Nephron (organoid): ENCODE measurements around the gene PDE4D.

Experiments
- H3K27ac Mint-ChIP-seq, 3 experiments: 2 replicates each; pipeline ENCODE4 v1.8.0; 2020; ENCODE audit warnings: mixed read lengths in 3 of 3, mild to moderate bottlenecking in 2 of 3, moderate library complexity in 1 of 3
- H3K27me3 Mint-ChIP-seq: 2 replicates; pipeline ENCODE4 v1.8.0; 2021; ENCODE audit warnings: low read depth, mild to moderate bottlenecking, moderate library complexity, mixed read lengths
- H3K36me3 Mint-ChIP-seq: 2 replicates; pipeline ENCODE4 v1.8.0; 2020; ENCODE audit warnings: low read depth, mixed read lengths
- H3K4me1 Mint-ChIP-seq: 2 replicates; pipeline ENCODE4 v1.8.0; 2020; ENCODE audit warnings: mixed read lengths
- H3K4me3 Mint-ChIP-seq, 3 experiments: 2 replicates each; pipeline ENCODE4 v1.8.0; 2020; ENCODE audit warnings: mild to moderate bottlenecking in 3 of 3, mixed read lengths in 3 of 3, moderate library complexity in 2 of 3
- H3K9me3 Mint-ChIP-seq: 2 replicates; pipeline ENCODE4 v1.8.0; 2020; ENCODE audit warnings: mixed read lengths
- TF ChIP-seq, protein P1 (sequence below), 3 experiments: fragments of 200-600 bp; sonication (generic); IDR thresholded peaks; one replicate each; pipeline ENCODE4 v1.5.0; 2021; ENCODE audit warnings: antibody characterized with exemption in 3 of 3; ENCODE audit not compliant: unreplicated experiment in 3 of 3

The PDE4D gene

DNA sequence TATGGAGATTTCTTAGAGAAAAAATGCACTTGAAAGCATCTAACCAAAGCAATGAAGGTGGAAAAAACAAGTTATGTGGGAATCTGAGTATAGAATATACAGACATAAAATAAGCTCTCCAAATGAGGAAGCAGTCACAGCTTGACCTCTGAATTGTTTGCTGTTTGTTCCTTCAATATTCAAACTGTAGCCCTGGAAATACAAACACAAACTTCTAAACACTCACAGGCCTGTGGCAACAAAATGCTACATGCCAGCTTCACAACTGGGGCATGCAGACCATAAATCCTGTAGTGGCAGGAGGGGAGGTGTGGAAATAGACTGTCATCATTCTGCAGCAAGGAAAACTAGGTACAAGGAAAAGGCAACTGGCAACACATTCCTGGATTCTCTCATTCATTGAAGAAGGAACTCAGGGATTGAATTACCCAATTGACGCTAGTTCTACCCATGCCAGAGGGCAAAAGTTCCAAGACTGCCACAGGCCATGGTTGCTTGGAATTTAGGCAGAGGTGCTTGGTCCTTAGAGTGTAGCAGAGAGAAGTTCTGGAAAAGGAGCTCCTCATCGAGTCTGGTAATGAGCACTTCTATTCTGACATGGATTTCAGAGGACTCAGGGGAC lies 349.6 kb downstream of the PDE4D start:
- Mint-ChIP-seq H3K9me3 (no peaks in the 10 kb centered on the region), H3K27ac (peak overlapping the region; percentile 82 to 98 (median 89)), H3K27me3 (no peaks in the 10 kb centered on the region), H3K4me1 (peaks cover 71% of the 10 kb centered on the region), H3K4me3 (peak overlapping the region in 2 of 3 experiments; percentile 24 to 41), H3K36me3 (no peaks in the 10 kb centered on the region)
- TF ChIP-seq, protein P1, sequence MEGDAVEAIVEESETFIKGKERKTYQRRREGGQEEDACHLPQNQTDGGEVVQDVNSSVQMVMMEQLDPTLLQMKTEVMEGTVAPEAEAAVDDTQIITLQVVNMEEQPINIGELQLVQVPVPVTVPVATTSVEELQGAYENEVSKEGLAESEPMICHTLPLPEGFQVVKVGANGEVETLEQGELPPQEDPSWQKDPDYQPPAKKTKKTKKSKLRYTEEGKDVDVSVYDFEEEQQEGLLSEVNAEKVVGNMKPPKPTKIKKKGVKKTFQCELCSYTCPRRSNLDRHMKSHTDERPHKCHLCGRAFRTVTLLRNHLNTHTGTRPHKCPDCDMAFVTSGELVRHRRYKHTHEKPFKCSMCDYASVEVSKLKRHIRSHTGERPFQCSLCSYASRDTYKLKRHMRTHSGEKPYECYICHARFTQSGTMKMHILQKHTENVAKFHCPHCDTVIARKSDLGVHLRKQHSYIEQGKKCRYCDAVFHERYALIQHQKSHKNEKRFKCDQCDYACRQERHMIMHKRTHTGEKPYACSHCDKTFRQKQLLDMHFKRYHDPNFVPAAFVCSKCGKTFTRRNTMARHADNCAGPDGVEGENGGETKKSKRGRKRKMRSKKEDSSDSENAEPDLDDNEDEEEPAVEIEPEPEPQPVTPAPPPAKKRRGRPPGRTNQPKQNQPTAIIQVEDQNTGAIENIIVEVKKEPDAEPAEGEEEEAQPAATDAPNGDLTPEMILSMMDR (IDR thresholded peaks at IDR 0.05; ENCODE audit: unreplicated experiment in 3 of 3), result no peak

DNA sequence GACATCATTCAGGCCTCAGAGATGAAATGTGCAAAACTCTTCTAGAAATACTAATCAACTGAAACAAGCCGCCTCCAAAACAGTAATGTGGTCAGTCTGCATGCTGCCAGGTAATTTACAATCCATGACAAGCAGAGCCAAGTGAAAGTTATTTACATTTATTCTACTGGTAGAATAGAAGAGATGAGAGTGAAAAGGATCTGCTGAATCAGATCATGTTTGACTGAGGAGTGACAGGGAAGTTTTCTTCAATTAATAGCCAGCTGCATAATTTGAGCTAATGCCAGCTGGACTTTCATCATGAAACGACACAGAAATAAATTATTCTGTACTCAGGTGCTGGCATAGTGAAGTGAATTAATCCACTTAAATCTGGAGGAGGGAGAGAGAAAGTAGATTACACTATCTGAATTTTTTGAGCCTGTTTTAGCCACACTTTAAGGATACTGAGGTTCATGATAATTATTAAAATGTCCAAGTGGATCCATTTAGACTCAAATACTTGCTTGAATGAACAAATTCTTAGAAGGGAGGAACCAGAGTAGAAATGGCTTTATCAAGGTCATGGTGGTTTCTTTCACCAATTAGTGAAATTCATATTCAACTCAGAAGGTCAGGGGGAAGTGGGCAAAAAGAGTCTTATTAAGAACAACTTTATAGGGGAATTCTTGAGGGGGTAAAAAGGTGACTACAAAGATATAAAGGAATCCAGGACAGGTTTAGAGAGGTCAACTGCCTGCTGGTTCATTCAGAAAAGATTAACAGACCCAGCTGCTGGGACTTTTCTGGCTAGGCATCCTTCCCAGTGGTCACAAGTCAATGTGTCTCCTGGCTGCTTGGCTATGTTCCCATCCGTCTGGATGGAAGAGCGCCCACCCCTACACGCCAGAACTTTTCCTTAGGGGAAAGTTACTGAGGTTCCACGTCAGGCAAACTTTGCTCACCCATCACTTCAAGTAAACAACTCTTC lies 350.4 kb downstream of the PDE4D start:
- TF ChIP-seq, protein P1 (IDR thresholded peaks at IDR 0.05; ENCODE audit: unreplicated experiment in 3 of 3), result no peak
- Mint-ChIP-seq H3K4me3 (peak overlapping the region in 2 of 3 experiments; percentile 24 to 41), H3K4me1 (peaks cover 69% of the 10 kb centered on the region), H3K27me3 (no peaks in the 10 kb centered on the region), H3K9me3 (peaks cover 6% of the 10 kb centered on the region), H3K36me3 (no peaks in the 10 kb centered on the region), H3K27ac (peak overlapping the region; percentile 82 to 98 (median 89))

DNA sequence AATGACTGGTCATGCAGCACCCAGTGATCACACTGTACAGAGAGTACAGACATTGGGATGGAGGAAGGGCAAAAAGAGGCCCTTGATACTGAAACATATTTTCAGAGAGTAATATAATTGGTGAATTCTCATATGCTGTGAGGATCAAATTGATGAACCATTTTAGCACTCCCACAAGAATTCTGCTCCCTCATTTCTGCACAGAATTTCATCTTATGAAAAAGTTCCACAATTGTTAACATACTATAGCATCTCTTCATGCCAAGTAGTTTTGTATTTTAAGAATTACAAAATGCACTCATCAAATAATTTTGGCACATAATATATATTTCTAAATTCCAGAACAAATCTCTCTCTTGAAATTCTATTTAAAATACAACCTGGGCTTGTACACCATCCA lies 351.2 kb downstream of the PDE4D start:
- Mint-ChIP-seq H3K4me3 (peak overlapping the region in 1 of 3 experiments; percentile 6), H3K27ac (peak overlapping the region; percentile 82 to 98 (median 89)), H3K4me1 (peaks cover 62% of the 10 kb centered on the region), H3K27me3 (no peaks in the 10 kb centered on the region), H3K36me3 (no peaks in the 10 kb centered on the region), H3K9me3 (peaks cover 6% of the 10 kb centered on the region)
- TF ChIP-seq, protein P1 (IDR thresholded peaks at IDR 0.05; ENCODE audit: unreplicated experiment in 3 of 3), result no peak

DNA sequence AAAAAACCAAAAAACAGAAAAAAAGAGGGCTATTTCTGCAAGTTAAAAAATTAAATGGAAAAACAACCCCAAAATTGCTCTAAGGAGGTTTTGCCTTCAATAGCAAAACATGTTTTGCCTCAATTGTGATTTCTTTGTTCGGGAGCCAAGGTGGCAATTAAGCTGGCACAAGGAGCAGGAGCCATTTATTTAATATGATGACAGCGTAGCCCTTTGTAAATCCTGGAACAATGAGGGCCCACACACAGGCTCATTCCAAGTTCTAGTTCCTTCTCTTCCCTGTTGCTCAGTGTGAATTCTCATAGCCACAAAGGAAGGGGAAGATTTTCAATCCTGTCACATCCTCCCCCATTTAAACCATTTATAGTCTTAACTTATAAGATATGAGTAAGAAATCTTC lies 353.2 kb downstream of the PDE4D start:
- Mint-ChIP-seq H3K9me3 (peaks cover 6% of the 10 kb centered on the region), H3K4me1 (peaks cover 55% of the 10 kb centered on the region), H3K27me3 (no peaks in the 10 kb centered on the region), H3K27ac (peak overlapping the region; percentile 34 to 89 (median 73)), H3K4me3 (no peak overlapping the region), H3K36me3 (no peaks in the 10 kb centered on the region)
- TF ChIP-seq, protein P1 (IDR thresholded peaks at IDR 0.05; ENCODE audit: unreplicated experiment in 3 of 3), result no peak

DNA sequence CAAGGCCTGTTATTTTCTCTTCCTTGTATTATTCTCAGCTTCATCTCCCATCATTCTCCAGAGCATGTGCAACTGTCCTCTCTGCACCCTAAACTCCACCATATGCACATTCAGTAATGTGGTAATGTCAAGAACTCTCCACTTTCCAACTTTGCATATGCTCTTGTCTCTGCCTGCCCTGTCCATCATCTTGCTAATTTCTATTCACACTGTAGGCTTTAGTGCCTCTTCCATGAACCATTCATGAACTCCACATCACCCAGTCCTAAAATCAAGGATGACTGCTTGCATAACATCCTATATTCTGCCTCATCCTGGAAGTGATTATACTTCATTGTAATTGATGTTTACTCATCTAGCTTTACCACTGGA lies 354.8 kb downstream of the PDE4D start:
- no peaks in the 10 kb centered on the region for H3K36me3 Mint-ChIP-seq
- peaks cover 6% of the 10 kb centered on the region for H3K9me3 Mint-ChIP-seq
- TF ChIP-seq, protein P1 (IDR thresholded peaks at IDR 0.05; ENCODE audit: unreplicated experiment in 3 of 3), result no peak
- H3K27ac Mint-ChIP-seq, result peak overlapping the region in 1 of 3 experiments; percentile 8
- H3K4me1 Mint-ChIP-seq, result peaks cover 46% of the 10 kb centered on the region
- H3K27me3 Mint-ChIP-seq, result no peaks in the 10 kb centered on the region
- H3K4me3 Mint-ChIP-seq, result no peak overlapping the region
